ENCODE results near the gene MFSD11.
"Not testable (repeated sequence)": the region's sequence is repeated elsewhere in the genome, so short reads cannot be mapped to it uniquely, and the experiment has no call there.

MFSD11 gene

GRCh38 chr17:76709077-76709950, 28.6 kb upstream of the MFSD11 start:
- DNase-seq (ENCODE audit: low spot score), result peak; percentile 86

GRCh38 chr17:76709951-76710862, 27.7 kb upstream of the MFSD11 start:
- DNase-seq (ENCODE audit: low spot score), result peak; percentile 58

GRCh38 chr17:76710863-76711611, 26.9 kb upstream of the MFSD11 start, which contains the start of gene MXRA7:
MXRA7 (minus strand) TSS chr17:76710965; CDS start chr17:76710946, 19 bp downstream.
- DNase-seq (ENCODE audit: low spot score), result peak; percentile 95

- DNase-seq (ENCODE audit: low spot score), result not testable (repeated sequence)
Observed at GRCh38 chr17:76712321-76712720, 25.6 kb upstream of the MFSD11 start.

- DNase-seq (ENCODE audit: low spot score), result no peak
Observed at GRCh38 chr17:76713765-76714164, 24.2 kb upstream of the MFSD11 start.

- no peak for DNase-seq (ENCODE audit: low spot score)
Observed at GRCh38 chr17:76714336-76714735, 23.6 kb upstream of the MFSD11 start.

GRCh38 chr17:76714822-76715495, 23.0 kb upstream of the MFSD11 start:
- DNase-seq (ENCODE audit: low spot score), result no peak

GRCh38 chr17:76715496-76715830, 22.5 kb upstream of the MFSD11 start:
- DNase-seq (ENCODE audit: low spot score), result no peak

- peak; percentile 84 for DNase-seq (ENCODE audit: low spot score)
Observed at GRCh38 chr17:76716146-76716838, 21.6 kb upstream of the MFSD11 start.

GRCh38 chr17:76716839-76717215, 21.1 kb upstream of the MFSD11 start:
- no peak for DNase-seq (ENCODE audit: low spot score)

- DNase-seq (ENCODE audit: low spot score), result no peak
Observed at GRCh38 chr17:76718516-76718915, 19.4 kb upstream of the MFSD11 start.

GRCh38 chr17:76720211-76720610, 17.7 kb upstream of the MFSD11 start:
- no peak for DNase-seq (ENCODE audit: low spot score)

GRCh38 chr17:76720941-76721340, 17.0 kb upstream of the MFSD11 start:
- DNase-seq (ENCODE audit: low spot score), result no peak

- DNase-seq (ENCODE audit: low spot score), result no peak
Observed at GRCh38 chr17:76721463-76721862, 16.5 kb upstream of the MFSD11 start.

GRCh38 chr17:76722279-76722678, 15.6 kb upstream of the MFSD11 start:
- DNase-seq (ENCODE audit: low spot score), result no peak

GRCh38 chr17:76722977-76723376, 14.9 kb upstream of the MFSD11 start:
- DNase-seq (ENCODE audit: low spot score), result not testable (repeated sequence)

- DNase-seq (ENCODE audit: low spot score), result no peak
Observed at GRCh38 chr17:76723812-76724211, 14.1 kb upstream of the MFSD11 start.

GRCh38 chr17:76725580-76726230, 12.2 kb upstream of the MFSD11 start:
- DNase-seq (ENCODE audit: low spot score), result peak; percentile 85

GRCh38 chr17:76726231-76726775, 11.6 kb upstream of the MFSD11 start, which contains the start of gene JMJD6:
JMJD6 (minus strand) TSS chr17:76726606; CDS start chr17:76726475, 131 bp downstream.
- DNase-seq (ENCODE audit: low spot score), result peak; percentile 97
